Testis (tissue), 2 donors: ENCODE measurements around the gene MYLIP.

Experiments used
- CTCF ChIP-seq, 3 experiments: fragments of 450-650 bp in 2 of 3; fragments of 200-600 bp in 1 of 3; sonication (generic) in 1 of 3; IDR thresholded peaks; one replicate each; pipeline ENCODE4 v1.5.1; 2016 to 2019; ENCODE audit warnings: antibody characterized with exemption in 3 of 3, mild to moderate bottlenecking in 2 of 3, moderate library complexity in 1 of 3
- POLR2A ChIP-seq: fragments of 450-650 bp; IDR thresholded peaks from one replicate; pipeline ENCODE4 v1.6.1; 2017; ENCODE audit warnings: antibody characterized with exemption, mild to moderate bottlenecking, moderate library complexity

GRCh38 chr6:16160794-16161193 lies 31.9 kb downstream of the MYLIP start:
- no peak for TF ChIP-seq CTCF (IDR thresholded peaks at IDR 0.05)
- no peak for TF ChIP-seq POLR2A
